Right lung (tissue), 10 donors: Measurements from ENCODE around the gene MAIP1. TPM values are rescaled to one million over a fixed set of nuclear protein-coding genes. Genes with fewer than 3 reads are reported as not detected.
"Not testable (repeated sequence)": the region's sequence is repeated elsewhere in the genome, so short reads cannot be mapped to it uniquely, and the experiment has no call there.

ENCODE experiments used
- DNase-seq, 2 donors: peaks; one replicate each; pipeline ENCODE4 v3.0.0-alpha.2; 2013
- long read RNA-seq, 8 donors: transcript quantifications; one replicate each; lab custom pipeline, GENCODE V29; 2026
- polyA plus RNA-seq, 5 donors: library from polyadenylated mRNA; unstranded; fragments of 120-200 nt; gene quantifications; one replicate each; pipeline versions ENCODE4 v1.2.1 to v1.2.3, GENCODE V29; 2013; ENCODE audit warnings: inconsistent platforms in 1 of 5, low replicate concordance in 1 of 5; ENCODE audit not compliant: insufficient read length in 5 of 5, insufficient read depth in 1 of 5

The MAIP1 gene, protein sequence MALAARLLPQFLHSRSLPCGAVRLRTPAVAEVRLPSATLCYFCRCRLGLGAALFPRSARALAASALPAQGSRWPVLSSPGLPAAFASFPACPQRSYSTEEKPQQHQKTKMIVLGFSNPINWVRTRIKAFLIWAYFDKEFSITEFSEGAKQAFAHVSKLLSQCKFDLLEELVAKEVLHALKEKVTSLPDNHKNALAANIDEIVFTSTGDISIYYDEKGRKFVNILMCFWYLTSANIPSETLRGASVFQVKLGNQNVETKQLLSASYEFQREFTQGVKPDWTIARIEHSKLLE
- 10 to 100 TPM; 16.8 to 26.8 (median 21.9) TPM for polyA plus RNA-seq
- long read RNA-seq, donor 1, transcript MAIP1-202 (5 exons, 1,386 nt), result major isoform, 11 of 11 reads
- long read RNA-seq, donor 1, partial matches to known transcripts, result 0 of 11 reads
- long read RNA-seq, donor 1, other reads (novel, unspliced or antisense), result 0 of 11 reads
- long read RNA-seq, donor 2, transcript MAIP1-202 (5 exons, 1,386 nt), result major isoform, 6 of 6 reads
- long read RNA-seq, donor 2, partial matches to known transcripts, result 0 of 6 reads
- long read RNA-seq, donor 2, other reads (novel, unspliced or antisense), result 0 of 6 reads
- long read RNA-seq, donor 3, partial matches to known transcripts, result 0 of 4 reads
- long read RNA-seq, donor 3, other reads (novel, unspliced or antisense), result 0 of 4 reads
- long read RNA-seq, donor 4, partial matches to known transcripts, result 0 of 1 reads
- long read RNA-seq, donor 4, other reads (novel, unspliced or antisense), result 0 of 1 reads
- long read RNA-seq, donor 5, transcript MAIP1-202 (5 exons, 1,386 nt), result major isoform, 10 of 10 reads
- long read RNA-seq, donor 5, partial matches to known transcripts, result 0 of 10 reads
- long read RNA-seq, donor 5, other reads (novel, unspliced or antisense), result 0 of 10 reads
- long read RNA-seq, donor 6, transcript MAIP1-202 (5 exons, 1,386 nt), result major isoform, 11 of 11 reads
- long read RNA-seq, donor 6, partial matches to known transcripts, result 0 of 11 reads
- long read RNA-seq, donor 6, other reads (novel, unspliced or antisense), result 0 of 11 reads
- long read RNA-seq, donor 7, partial matches to known transcripts, result 0 of 4 reads
- long read RNA-seq, donor 7, other reads (novel, unspliced or antisense), result 0 of 4 reads
- long read RNA-seq, donor 8, partial matches to known transcripts, result 0 of 1 reads
- long read RNA-seq, donor 8, other reads (novel, unspliced or antisense), result 0 of 1 reads

DNA sequence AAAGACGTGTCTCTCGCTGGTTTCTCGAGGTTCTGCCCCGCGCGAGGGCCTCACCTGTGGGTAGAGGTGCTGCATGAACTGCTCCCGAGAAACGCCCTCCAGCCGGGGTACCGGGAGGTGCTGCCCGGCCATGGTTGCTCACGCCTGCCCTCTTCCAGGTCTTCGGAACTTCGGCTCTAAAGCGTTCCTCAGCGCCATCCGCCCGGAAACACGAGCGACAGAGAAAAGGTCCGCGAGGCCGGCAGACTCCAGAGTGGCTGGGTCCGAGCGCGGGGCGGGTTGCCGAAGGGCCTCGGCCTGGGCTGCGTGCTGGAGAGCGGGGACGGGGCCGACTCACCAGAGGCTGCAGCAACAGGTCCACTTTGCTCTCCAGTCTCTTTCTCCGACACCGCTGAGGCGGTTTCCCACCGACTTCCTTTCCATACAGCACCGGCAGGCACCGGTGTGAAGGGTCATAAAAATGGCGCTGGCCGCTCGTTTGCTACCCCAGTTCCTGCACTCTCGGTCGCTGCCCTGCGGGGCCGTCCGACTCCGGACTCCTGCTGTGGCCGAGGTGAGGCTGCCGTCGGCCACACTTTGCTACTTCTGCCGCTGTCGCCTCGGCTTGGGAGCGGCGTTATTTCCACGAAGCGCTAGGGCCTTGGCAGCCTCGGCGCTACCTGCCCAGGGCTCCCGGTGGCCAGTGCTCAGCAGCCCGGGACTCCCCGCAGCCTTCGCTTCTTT, at the start of gene MAIP1, which contains the start of gene TYW5:
TSS of gene MAIP1 (plus strand) at position 244 of the 723 bp plus-strand sequence. CDS start at position 461, 217 bp downstream.
TSS of gene TYW5 (minus strand) at position 153 of the 723 bp plus-strand sequence. CDS start at position 132, 21 bp downstream.
- DNase-seq, result peak; percentile 83 to 84

DNA sequence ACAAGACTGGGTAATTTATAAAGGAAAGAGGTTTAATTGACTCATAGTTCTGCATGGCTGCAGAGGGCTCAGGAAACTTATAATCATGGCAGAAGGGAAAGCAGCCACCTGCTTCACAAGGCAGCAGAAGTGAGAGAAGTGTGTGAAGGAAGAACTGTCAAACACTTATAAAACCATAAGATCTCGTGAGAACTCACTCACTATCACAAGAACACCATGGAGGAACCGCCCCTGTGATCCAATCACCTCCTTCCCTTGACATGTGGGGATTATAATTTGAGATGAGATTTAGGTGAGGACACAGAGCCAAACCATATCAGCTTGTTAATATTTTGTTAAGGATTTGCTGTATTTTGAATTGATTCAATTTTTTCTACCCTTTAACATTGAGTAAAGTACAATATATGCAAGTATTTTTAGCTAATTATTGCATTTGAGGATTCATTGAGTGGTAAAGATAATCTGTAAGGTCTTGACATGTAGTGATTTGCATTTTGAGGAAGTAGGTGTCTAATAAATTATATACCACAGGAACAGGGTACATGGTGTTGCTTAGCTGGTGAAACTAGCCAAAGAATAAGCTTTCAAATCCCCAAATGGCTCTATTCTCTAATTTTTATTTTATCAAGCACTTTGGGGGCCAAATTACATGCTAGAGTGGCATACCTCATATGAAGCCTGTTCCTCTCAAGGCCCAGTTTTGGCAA, 48.2 kb upstream of the MAIP1 start:
- no peak for DNase-seq

DNA sequence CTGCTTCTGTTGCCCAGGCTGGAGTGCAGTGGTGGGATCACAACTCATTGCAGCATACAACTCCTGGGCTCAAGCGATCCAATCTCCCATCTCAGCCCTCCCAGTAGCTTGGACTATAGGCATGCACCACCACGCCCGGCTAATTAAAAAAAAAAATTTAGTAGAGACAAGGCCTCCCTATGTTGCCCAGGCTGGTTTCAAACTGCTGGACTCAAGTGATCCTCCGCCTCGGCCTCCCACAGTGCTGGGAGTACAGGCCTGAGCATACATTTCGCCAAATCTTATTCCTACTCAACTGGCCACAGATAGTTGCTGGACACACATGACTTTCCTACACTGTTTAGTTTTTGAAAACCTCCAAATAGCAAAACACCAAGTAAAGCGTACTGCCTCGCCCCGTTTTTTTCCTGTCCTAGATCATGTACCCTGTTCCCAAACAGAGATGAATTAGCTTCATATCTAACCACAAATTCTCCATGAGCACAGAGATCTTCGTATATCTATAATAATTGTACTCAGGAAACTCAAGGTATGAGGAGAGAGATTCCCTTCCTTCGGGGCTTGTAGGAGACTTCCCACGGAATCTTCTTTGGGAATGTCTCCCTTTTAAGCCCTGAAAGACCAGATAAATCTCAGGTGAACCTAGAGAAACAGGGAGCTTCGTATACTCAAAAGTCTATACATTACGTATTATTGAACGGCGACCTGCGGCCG, 44.9 kb upstream of the MAIP1 start:
- DNase-seq, result no peak

DNA sequence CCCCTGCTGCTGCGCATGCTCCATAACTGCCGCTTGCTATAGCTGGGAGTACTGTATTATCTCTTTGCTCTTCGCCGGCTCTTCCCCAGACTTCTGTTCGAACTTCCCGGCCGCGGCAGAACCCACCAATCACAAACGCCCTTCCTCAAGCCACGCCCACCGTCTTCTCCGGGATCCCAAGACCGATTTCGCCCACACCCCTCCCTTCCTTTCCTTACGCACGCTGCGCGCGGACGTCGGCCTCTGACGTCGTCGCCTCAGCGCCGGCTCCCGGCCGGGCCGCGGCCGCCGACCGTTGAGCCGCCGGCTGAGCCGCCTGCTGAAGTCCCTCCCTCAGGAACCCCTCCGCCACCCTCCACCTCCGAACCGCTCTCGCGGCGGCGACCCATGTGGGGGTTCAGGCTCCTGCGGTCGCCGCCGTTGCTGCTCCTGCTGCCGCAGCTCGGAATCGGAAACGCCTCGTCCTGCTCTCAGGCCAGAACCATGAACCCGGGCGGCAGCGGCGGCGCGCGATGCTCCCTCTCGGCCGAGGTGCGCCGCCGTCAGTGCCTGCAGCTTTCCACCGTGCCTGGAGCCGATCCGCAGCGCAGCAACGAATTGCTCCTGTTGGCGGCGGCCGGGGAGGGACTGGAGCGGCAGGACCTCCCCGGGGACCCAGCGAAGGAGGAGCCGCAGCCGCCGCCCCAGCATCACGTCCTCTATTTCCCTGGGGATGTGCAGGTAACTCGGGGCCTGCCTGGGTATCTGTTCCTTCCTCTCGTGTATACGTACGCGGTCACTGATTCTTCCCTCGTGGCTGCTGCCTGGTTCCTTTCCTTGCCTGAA, 44.1 kb upstream of the MAIP1 start, which contains the start of gene C2orf69:
TSS of gene C2orf69 (plus strand) at position 242 of the 825 bp plus-strand sequence. CDS start at position 388, 146 bp downstream.
- peak; percentile 96 to 98 for DNase-seq

DNA sequence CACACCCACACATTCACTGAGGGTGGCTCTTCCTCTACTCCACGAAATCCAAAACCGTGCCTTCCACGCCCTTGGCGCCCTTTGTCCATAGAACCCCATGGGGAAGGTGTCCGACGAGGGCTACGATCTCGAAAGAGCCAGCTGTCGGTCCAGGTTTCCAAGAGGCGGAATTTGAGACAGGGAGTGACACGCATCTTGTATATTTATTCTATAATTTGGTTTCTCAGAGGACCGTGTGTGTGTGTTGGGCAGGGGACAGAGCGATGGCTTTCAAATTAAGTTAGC, 43.6 kb upstream of the MAIP1 start:
- peak in 1 of 2 donors; percentile 45 for DNase-seq

DNA sequence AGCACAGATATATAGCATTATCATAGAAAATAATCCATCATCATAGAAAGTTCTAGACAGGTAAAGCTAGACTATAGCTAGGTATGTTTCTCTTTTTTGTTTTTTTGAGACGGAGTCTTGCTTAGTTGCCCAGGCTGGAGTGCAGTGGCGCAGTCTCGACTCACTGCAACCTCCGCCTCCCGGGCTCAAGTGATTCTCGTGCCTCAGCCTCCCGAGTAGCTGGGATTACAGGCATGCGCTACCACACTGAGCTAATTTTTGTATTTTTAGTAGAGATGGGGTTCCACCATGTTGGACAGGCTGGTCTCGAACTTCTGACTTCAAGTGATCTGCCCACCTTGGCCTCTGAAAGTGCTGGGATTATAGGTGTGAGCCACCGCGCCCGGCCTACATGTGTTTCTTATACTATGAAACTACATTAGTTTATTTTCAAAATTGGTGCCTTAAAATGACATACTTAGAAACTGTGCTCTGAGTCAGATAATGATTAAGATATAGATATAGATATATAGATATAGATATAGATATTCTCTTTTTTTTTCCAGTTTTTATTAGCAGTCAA, 42.7 kb upstream of the MAIP1 start:
- DNase-seq, result not testable (repeated sequence)

DNA sequence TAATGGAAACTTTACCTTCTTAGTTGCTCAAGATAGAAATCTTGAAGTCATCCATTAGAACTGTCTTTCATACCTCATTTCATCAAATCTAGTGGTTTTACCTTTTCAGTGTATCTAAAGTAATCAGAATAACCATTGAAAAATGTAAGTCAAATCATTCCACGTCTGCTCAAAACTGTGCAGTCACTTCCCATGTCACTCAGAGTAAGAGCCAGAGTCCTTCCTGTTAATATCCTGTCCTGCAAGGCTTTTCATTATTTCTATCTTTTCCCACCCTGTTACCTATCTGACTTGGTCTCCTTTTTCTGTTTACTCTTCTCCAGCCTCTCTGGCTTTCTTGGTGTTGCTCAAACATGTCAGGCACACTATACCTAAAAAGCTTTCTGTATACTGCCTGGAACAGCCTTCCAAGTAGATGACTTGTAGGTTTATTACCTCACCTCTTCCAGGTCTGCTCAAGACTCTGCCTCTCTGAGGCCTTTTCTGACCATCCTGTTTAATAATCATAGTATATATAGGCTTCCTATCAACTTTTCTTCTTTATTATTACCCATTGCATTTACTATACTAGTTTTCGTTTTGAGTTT, 40.9 kb upstream of the MAIP1 start:
- DNase-seq, result no peak

DNA sequence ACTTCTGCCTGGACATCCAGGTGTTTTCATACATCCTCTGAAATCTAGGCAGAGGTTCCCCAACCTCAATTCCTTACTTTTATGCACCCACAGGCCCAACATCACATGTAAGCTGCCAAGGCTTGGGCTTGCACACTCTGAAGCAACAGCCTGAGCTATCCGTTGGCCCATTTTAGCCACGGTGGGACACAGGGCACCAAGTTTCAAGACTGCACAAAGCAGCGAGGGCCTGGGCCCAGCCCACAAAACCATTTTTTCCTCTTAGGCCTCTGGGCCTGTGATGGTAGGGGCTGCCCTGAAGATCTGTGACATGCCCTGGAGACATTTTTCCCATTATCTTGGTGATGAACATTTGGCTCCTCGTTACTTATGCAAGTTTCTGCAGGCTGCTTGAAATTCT, 38.4 kb upstream of the MAIP1 start:
- no peak for DNase-seq

DNA sequence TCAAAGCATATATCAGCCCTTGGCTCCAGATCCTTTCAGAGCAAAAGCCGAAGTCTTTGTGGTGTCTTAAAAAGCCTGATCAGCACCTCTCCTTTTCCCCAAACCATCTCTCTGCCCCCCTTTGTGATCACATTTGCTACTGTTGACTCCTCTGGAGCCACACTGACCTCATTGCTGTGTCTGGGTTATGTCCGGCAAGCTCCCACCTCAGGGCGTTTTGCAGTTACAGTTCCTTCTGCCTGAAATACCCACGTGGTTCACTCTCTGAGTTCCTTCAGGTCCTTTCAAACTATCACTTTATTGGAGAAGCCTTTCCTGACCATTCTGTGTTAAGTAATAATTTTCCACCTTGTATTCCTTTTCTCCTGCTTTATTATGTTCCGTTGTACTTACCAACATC, 32.5 kb upstream of the MAIP1 start:
- no peak for DNase-seq

DNA sequence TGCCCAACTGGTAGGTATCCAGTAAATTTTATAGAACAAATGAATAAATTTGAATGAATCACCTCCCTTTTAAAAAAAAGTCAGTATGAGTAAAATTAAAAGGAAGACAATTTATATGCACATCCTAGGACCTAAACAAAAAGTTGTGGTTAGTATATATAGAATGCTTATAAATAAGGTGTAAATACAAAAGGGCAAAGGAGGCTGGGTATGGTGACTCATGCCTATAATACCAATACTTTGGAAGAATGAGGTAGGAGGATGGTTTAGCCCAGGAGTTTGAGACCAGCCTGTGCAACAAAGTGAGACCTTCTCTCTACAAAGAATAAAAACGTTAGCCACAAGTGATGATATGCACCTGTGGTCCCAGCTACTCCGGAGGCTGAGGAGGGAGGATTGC, 31.5 kb upstream of the MAIP1 start:
- DNase-seq, result no peak

DNA sequence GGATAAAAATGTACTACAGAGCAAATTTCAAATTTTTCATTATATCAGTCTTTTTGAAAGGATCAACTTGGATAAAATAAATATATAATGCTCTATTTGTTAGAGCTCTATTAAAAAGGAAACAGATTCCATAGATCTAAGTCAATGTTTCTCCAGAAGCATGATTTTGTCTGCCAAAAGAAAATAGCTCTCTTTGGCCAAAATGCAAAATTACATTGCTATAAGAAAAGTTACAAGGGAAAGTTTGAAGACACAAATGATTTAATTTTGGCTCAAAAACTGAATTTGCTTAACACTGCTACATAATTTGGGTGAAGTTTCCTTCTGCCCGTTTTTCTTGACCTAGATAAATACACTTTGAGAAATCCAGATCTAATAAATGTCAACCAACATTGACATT, 28.6 kb upstream of the MAIP1 start:
- no peak for DNase-seq

DNA sequence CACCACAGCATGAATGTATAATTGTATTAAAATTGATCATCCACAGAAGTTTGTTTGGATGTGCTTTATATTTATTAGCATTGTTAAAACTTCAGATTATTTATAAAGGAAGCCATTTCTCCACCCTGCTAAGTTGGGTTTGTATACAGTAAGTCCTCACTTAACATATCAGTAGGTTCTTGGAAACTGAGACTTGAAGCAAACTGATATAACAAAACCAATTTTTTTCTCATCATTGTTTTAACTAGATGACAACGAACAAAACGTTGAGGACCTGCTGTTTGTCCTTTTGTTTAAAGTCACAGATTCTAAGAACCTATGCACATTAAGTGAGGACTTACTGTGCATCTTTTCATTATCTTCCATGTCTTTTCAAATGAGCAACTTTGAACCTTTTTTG, 27.2 kb upstream of the MAIP1 start:
- no peak for DNase-seq

DNA sequence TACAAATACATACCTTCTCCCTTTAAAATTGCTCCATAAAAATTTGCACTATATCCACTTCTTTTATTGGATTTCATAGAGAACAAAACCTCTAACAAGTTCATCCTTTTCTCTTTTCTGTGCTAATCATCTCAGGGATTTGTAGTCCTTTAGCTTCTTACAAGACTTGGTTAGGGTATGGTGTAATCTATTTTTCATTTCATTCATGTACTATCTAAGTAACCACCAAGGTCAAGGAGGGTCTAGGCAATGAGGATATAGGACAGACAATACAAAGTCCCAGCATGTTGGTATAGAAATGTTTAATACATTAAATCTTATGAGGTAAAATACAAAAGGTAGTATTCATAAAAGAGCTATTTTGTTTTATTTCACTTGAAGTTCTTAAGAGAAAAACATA, 26.8 kb upstream of the MAIP1 start:
- no peak for DNase-seq

DNA sequence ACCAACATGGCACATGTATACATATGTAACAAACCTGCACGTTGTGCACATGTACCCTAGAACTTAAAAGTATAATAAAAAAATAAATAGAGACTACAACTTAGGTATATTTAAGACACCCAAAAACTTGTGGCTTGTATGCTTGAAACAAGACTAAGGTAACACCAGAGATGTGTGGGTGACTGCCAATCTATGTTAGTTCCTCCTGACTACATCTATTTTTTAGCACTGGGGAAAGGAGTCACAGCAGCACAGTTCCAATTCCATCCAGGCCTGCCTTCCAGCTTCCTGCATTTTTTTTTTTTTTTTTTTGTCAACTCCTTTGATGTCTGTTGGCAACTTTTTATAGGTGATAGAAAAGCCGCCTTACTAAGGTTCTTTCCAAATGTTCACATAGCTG, 26.1 kb upstream of the MAIP1 start:
- no peak for DNase-seq

DNA sequence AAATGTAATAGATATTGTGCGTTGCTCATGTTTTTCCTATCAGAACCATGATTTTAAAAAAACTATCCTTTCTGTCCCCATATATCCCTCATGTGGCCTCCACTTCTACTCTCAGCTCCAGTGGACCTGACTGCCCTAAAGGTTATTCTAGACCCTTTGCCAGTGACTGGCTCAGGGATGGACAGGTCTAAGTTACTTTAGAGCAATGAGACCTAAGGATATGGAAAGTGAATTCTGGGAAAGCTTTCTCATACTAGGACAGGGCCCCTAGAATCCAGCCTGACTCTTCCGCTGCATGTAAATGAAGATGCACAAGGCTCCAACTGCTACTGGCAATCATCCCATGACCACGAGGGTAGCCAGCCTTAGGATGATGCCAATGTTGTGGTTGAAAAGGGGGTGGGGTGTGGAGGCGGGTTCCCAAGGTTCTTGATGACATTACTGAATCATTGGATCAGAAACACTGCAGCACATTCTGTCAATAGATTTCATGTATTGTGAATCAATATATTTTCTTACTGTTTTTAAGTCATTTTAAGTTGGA, 23.0 kb upstream of the MAIP1 start:
- no peak for DNase-seq

DNA sequence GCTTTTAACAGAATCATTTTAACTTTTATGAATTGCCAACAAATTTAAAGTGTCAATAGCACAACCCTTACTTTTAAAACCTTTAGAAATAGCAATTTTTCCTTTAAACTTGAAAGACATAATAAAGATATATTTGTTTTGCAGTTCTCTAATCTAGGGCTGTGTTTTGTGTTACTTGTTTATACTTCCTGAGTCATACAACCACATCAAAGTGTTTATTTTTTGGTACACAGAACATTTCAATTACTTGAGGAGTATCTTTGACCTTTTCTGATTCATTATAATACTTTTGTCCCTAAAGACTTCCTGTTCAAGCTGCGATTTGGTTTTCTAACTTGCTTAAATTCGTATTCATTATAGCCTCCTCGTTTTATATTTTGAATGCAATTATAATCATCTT, 21.9 kb upstream of the MAIP1 start:
- no peak for DNase-seq

DNA sequence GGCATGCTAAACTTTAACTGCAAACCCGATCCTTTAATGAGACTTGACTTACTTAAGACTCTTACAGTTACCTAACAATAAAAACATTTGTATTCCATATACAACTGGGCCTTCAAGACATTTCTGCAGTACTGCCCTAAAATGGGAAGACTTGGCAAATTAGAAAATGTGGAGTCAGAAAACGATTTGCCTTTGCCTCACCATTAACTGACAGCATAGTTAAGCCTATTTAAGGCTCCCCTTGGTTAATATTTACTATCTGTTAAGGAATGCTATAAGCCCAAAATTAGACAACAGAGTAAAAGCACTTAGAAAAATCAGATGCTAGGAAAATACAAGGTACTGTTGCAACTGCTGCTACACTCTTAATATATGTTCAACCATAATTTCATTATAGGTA, 18.8 kb upstream of the MAIP1 start:
- no peak for DNase-seq

DNA sequence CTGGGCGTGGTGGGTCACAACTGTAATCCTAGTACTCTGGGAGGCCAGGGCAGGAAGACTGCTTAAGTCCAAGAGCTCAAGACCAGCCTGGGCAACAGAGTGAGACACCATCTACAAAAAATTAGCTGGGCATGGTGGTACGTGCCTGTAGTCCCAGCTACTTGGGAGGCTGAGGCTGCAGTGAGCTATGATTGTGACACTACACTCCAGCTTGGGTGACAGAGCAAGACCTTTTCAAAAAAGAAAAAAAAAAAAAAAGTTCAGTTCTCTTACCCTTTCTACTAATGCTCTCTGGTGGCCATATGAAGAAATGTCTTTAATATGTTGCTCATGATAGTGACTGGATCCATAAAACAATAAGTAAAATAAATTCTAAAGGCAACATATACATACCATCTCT, 15.0 kb upstream of the MAIP1 start:
- DNase-seq, result no peak
